H1 (cell line): ENCODE results near the gene B3GLCT. TPM values are rescaled to one million over a fixed set of nuclear protein-coding genes. Genes with fewer than 3 reads are reported as not detected.
"Not testable (repeated sequence)": the region's sequence is repeated elsewhere in the genome, so short reads cannot be mapped to it uniquely, and the experiment has no call there.

Experiments used
- CTCF ChIA-PET: fragments of 300-600 bp; sonication (Branson Sonifier 250); formaldehyde crosslinking; loops from one replicate; lab custom pipeline; 2021; ENCODE audit not compliant: partially characterized antibody; lab: Charles Lee
- POLR2A ChIA-PET: fragments of 300-600 bp; sonication (Branson Sonifier 250); formaldehyde crosslinking; loops from one replicate; lab custom pipeline; 2021; ENCODE audit warnings: inconsistent platforms; ENCODE audit not compliant: partially characterized antibody; lab: Charles Lee
- DNase-seq, 2 experiments: peaks; one replicate each; pipeline versions ENCODE4 v3.0.0 to v3.0.0-alpha.2; 2010 to 2022; ENCODE audit warnings: low spot score in 2 of 2, low read depth in 1 of 2, mixed read lengths in 1 of 2
- FAIRE-seq: peaks from 2 replicates; lab custom pipeline; 2011; peaks lifted over from hg19 to GRCh38; lab: Jason Lieb, UNC
- H2AFZ ChIP-seq: 2 replicates; pipeline ENCODE4 v1.8.1; 2012; ENCODE audit warnings: low read length, inconsistent platforms
- H2AK5ac ChIP-seq: 2 replicates; pipeline ENCODE4 v1.6.1; 2013; ENCODE audit warnings: low read depth, low read length
- H2BK120ac ChIP-seq: replicated peaks from 2 replicates; pipeline ENCODE3; 2013; ENCODE audit warnings: low read depth, low read length, inconsistent platforms
- H2BK12ac ChIP-seq: 2 replicates; pipeline ENCODE4 v1.6.1; 2013; ENCODE audit warnings: low read depth, low read length
- H2BK15ac ChIP-seq: 2 replicates; pipeline ENCODE4 v1.6.1; 2013; ENCODE audit warnings: low read length
- H2BK20ac ChIP-seq: 2 replicates; pipeline ENCODE4 v1.6.1; 2013; ENCODE audit warnings: low read length
- H2BK5ac ChIP-seq: 2 replicates; pipeline ENCODE4 v1.6.1; 2013; ENCODE audit warnings: low read depth, low read length
- H3K14ac ChIP-seq: 2 replicates; pipeline ENCODE4 v1.6.1; 2013; ENCODE audit warnings: inconsistent platforms; ENCODE audit not compliant: insufficient read length
- H3K18ac ChIP-seq: 2 replicates; pipeline ENCODE4 v1.6.1; 2013; ENCODE audit warnings: low read length; ENCODE audit errors: extremely low read depth
- H3K23ac ChIP-seq: 2 replicates; pipeline ENCODE4 v1.6.1; 2013; ENCODE audit warnings: inconsistent platforms; ENCODE audit not compliant: insufficient read length
- H3K23me2 ChIP-seq: 2 replicates; pipeline ENCODE4 v1.6.1; 2013; ENCODE audit warnings: low read depth, low read length
- H3K27ac ChIP-seq: 2 replicates; pipeline ENCODE4 v1.6.1; 2011; ENCODE audit warnings: low read depth, low read length, inconsistent platforms
- H3K27me3 ChIP-seq, 4 experiments: replicated peaks in 1 of 4; 1 replicate in 1 of 4; 2 replicates in 3 of 4; pipeline versions ENCODE4 v1.6.1 to v1.8.1; 2011 to 2013; ENCODE audit warnings: low read length in 3 of 4, mild to moderate bottlenecking in 3 of 4, inconsistent platforms in 2 of 4, mixed read lengths in 2 of 4, moderate library complexity in 1 of 4; ENCODE audit not compliant: control insufficient read depth in 3 of 4, insufficient read depth in 3 of 4; ENCODE audit errors: extremely low read depth in 1 of 4
- H3K36me3 ChIP-seq, 4 experiments: 2 replicates each; pipeline versions ENCODE4 v1.6.1 to v1.8.1; 2011 to 2013; ENCODE audit warnings: mild to moderate bottlenecking in 4 of 4, low read length in 3 of 4, moderate library complexity in 2 of 4, control low read depth in 1 of 4, inconsistent platforms in 1 of 4; ENCODE audit not compliant: insufficient read depth in 4 of 4, control insufficient read depth in 2 of 4
- H3K4ac ChIP-seq: replicated peaks from 2 replicates; pipeline ENCODE3; 2013; ENCODE audit warnings: low read length, low read depth, mixed read lengths, inconsistent platforms; ENCODE audit not compliant: insufficient read length
- H3K4me1 ChIP-seq, 4 experiments: replicated peaks in 1 of 4; 1 replicate in 1 of 4; 2 replicates in 3 of 4; pipeline versions ENCODE4 v1.6.1 to v1.8.1; 2011 to 2013; ENCODE audit warnings: low read length in 3 of 4, inconsistent platforms in 2 of 4, mixed read lengths in 1 of 4; ENCODE audit not compliant: insufficient read depth in 4 of 4, control insufficient read depth in 3 of 4
- H3K4me2 ChIP-seq, 2 experiments: 2 replicates each; pipeline versions ENCODE4 v1.6.1 to v1.8.1; 2011 to 2013; ENCODE audit warnings: low read depth in 2 of 2, low read length in 2 of 2, control low read depth in 1 of 2, inconsistent platforms in 1 of 2, mild to moderate bottlenecking in 1 of 2; ENCODE audit not compliant: insufficient read depth in 1 of 2
- H3K4me3 ChIP-seq, 4 experiments: fragments of 200-600, 300-600 bp in 1 of 4; sonication (generic), shearing (Covaris generic), sonication (Bioruptor Twin) in 1 of 4; 2 replicates each; pipeline versions ENCODE4 v1.5.1 to v1.8.1; 2011 to 2016; ENCODE audit warnings: low read length in 4 of 4, low read depth in 3 of 4, control low read depth in 2 of 4, inconsistent platforms in 2 of 4, mild to moderate bottlenecking in 2 of 4, mixed read lengths in 1 of 4, moderate library complexity in 1 of 4; ENCODE audit not compliant: insufficient read depth in 2 of 4; ENCODE audit errors: extremely low read depth in 1 of 4
- H3K56ac ChIP-seq: replicated peaks from 2 replicates; pipeline ENCODE3; 2013; ENCODE audit warnings: low read depth, mild to moderate bottlenecking, mixed read lengths, low read length, inconsistent platforms; ENCODE audit not compliant: insufficient read length
- H3K79me1 ChIP-seq: 2 replicates; pipeline ENCODE4 v1.6.1; 2013; ENCODE audit warnings: low read depth, low read length, control low read depth
- H3K79me2 ChIP-seq, 2 experiments: 2 replicates each; pipeline versions ENCODE4 v1.6.1 to v1.8.1; 2012 to 2013; ENCODE audit warnings: low read length in 2 of 2, mild to moderate bottlenecking in 2 of 2, inconsistent platforms in 1 of 2; ENCODE audit not compliant: insufficient read depth in 2 of 2, control insufficient read depth in 1 of 2
- H3K9ac ChIP-seq, 4 experiments: replicated peaks in 1 of 4; 1 replicate in 1 of 4; 2 replicates in 3 of 4; pipeline versions ENCODE4 v1.6.1 to v1.8.1; 2011 to 2013; ENCODE audit warnings: low read depth in 3 of 4, low read length in 3 of 4, control low read depth in 2 of 4, mild to moderate bottlenecking in 2 of 4, moderate library complexity in 2 of 4, inconsistent platforms in 1 of 4; ENCODE audit errors: extremely low read depth in 1 of 4
- H3K9me3 ChIP-seq, 2 experiments: 2 replicates each; pipeline versions ENCODE4 v1.6.1 to v1.8.1; 2012 to 2013; ENCODE audit warnings: mild to moderate bottlenecking in 2 of 2, moderate library complexity in 2 of 2, control low read depth in 1 of 2, inconsistent platforms in 1 of 2, low read depth in 1 of 2, low read length in 1 of 2, mixed read lengths in 1 of 2; ENCODE audit not compliant: insufficient read depth in 2 of 2
- H4K20me1 ChIP-seq, 2 experiments: replicated peaks in 1 of 2; 2 replicates each; pipeline versions ENCODE3 to v1.8.1; 2011 to 2013; ENCODE audit warnings: inconsistent platforms in 2 of 2, low read length in 2 of 2, mild to moderate bottlenecking in 1 of 2; ENCODE audit not compliant: insufficient read depth in 2 of 2, control insufficient read depth in 1 of 2
- H4K5ac ChIP-seq: 2 replicates; pipeline ENCODE4 v1.6.1; 2013; ENCODE audit warnings: low read length, low read depth, mixed read lengths, inconsistent platforms; ENCODE audit not compliant: insufficient read length
- H4K8ac ChIP-seq: 2 replicates; pipeline ENCODE4 v1.8.0; 2013; ENCODE audit warnings: mild to moderate bottlenecking, moderate library complexity, low read length, inconsistent platforms; ENCODE audit not compliant: insufficient read depth; ENCODE audit errors: extremely low read depth
- H4K91ac ChIP-seq: replicated peaks from 2 replicates; pipeline ENCODE3; 2013; ENCODE audit warnings: low read length, mixed read lengths, inconsistent platforms; ENCODE audit not compliant: insufficient read length
- WGBS, 2 experiments: shearing (Covaris generic) in 1 of 2; methylation state at CpG; one replicate each; pipeline versions ENCODE4 v1.1.6 to v1.1.7; 2013 to 2015; ENCODE audit warnings: low lambda C conversion rate in 2 of 2, mixed read lengths in 2 of 2, inconsistent platforms in 1 of 2, low coverage in 1 of 2, missing lambda C conversion rate in 1 of 2; ENCODE audit not compliant: insufficient replicate concordance in 2 of 2, insufficient coverage in 1 of 2, insufficient read length in 1 of 2; ENCODE audit errors: extremely low coverage in 1 of 2, missing lambda C conversion rate in 1 of 2; 5-methylcytosine and 5-hydroxymethylcytosine counted together
- polyA plus RNA-seq, 7 experiments: library from polyadenylated mRNA; depleted of rRNA in 3 of 7; stranded (reverse) in 5 of 7; unstranded in 2 of 7; fragments of >200 nt in 5 of 7; fragments of 200-250 nt in 2 of 7; gene quantifications; 1 replicate in 5 of 7; 2 replicates in 1 of 7; 4 replicates in 1 of 7; pipeline versions ENCODE4 v1.2.1 to v1.2.3, GENCODE V29; 2011 to 2013; ENCODE audit warnings: missing spikeins in 2 of 7, mixed read lengths in 2 of 7
- total RNA-seq: library from RNA; stranded (reverse); fragmentation: NEBNext Ultra II Directional; extraction: Animal tissue kit (Norgen Biotek cat#: 25700); gene quantifications from 2 replicates; pipeline ENCODE4 v1.2.1, GENCODE V29; 2021

B3GLCT gene
- total and polyA plus RNA-seq, 2 of the 8 experiments (the other 6 are each of a cell fraction or from before 2014, with no cell fraction given), result 1.5 to 4.1 TPM

DNA sequence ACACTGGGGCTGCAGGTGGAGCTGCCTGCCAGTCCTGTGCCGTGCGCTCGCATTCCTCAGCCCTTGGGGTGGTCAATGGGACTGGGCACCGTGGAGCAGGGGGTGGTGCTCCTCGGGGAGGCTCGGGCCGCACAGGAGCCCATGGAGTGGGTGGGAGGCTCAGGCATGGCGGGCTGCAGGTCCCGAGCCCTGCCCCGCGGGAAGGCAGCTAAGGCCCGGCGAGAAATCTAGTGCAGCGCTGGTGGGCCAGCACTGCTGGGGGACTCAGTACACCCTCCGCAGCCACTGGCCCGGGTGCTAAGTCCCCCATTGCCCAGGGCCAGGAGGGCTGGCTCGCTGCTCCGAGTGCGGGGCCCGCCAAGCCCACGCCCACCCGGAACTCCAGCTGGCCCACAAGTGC is 139.8 kb downstream of the B3GLCT start:
- H3K4me3 ChIP-seq, DNase-seq, H3K4me1 ChIP-seq, H4K8ac ChIP-seq, H3K23me2 ChIP-seq, POLR2A ChIA-PET, H4K20me1 ChIP-seq, H3K18ac ChIP-seq, H4K5ac ChIP-seq, H2BK12ac ChIP-seq, H4K91ac ChIP-seq, H2AFZ ChIP-seq, H2BK5ac ChIP-seq, H3K27me3 ChIP-seq, H3K14ac ChIP-seq, H3K36me3 ChIP-seq, H3K56ac ChIP-seq, H2AK5ac ChIP-seq, H2BK15ac ChIP-seq, H3K4ac ChIP-seq, H2BK20ac ChIP-seq, H3K23ac ChIP-seq, H3K27ac ChIP-seq, FAIRE-seq, H3K79me1 ChIP-seq, H3K4me2 ChIP-seq, H2BK120ac ChIP-seq, H3K9ac ChIP-seq, H3K79me2 ChIP-seq: not testable (repeated sequence)
- WGBS, 2 experiments, result 92% methylated on average over 12 of the region's 22 CpGs; no CpG with 5 or more reads in 1 of the 2 experiments
- CTCF ChIA-PET, result interaction anchor here (1.4 kb wide), 1 partner anchor 139 kb away, joined by 3 read pairs; no protein-coding TSS in a partner anchor
- peaks cover 12 to 29% of the 10 kb centered on the region in 2 experiments; a peak in 3 of 4 replicates for H3K9me3 ChIP-seq

DNA sequence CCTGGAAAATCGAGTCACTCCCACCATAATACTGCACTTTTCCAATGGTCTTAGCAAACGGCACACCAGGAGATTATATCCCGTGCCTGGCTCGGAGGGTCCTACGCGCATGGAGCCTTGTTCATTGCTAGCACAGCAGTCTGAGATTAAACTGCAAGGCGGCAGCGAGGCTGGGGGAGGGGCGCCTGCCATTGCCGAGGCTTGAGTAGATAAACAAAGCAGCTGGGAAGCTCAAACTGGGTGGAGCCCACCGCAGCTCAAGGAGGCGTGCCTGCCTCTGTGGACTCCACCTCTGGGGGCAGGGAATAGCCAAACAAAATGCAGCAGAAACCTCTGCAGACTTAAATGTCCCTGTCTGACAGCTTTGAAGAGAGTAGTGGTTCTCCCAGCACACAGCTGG is 141.1 kb downstream of the B3GLCT start:
- FAIRE-seq, H3K27me3 ChIP-seq, H3K4me3 ChIP-seq, POLR2A ChIA-PET, H3K23me2 ChIP-seq, H3K9ac ChIP-seq, H3K18ac ChIP-seq, H3K4ac ChIP-seq, H3K79me1 ChIP-seq, H3K27ac ChIP-seq, H3K36me3 ChIP-seq, H2BK20ac ChIP-seq, H3K23ac ChIP-seq, H3K79me2 ChIP-seq, H3K4me1 ChIP-seq, H4K5ac ChIP-seq, DNase-seq, H3K56ac ChIP-seq, H4K8ac ChIP-seq, H2BK120ac ChIP-seq, H2AFZ ChIP-seq, H4K20me1 ChIP-seq, H2BK12ac ChIP-seq, H2BK15ac ChIP-seq, H3K14ac ChIP-seq, H3K4me2 ChIP-seq, H2BK5ac ChIP-seq, H4K91ac ChIP-seq, H2AK5ac ChIP-seq: not testable (repeated sequence)
- peaks cover 12 to 27% of the 10 kb centered on the region in 2 experiments; a peak in 3 of 4 replicates for H3K9me3 ChIP-seq
- CTCF ChIA-PET, result interaction anchor here (1.3 to 1.4 kb wide), 2 partner anchors 17 to 140 kb away, joined by 3 read pairs; no protein-coding TSS in a partner anchor
- 88% methylated on average over 12 of the region's 12 CpGs; no CpG with 5 or more reads in 1 of the 2 experiments for WGBS, 2 experiments
